HL-60/S4 treated with retinoic acid at 250 ng/mL for 4 days and 3 days (cell line): ENCODE results near the gene ANKRD50.

ENCODE experiments used
- in situ Hi-C: fragments of 300-500 bp; cut with MboI; formaldehyde crosslinking; loops from 2 replicates; pipeline ENCODE4 v1.7.0; 2022; ENCODE audit warnings: low sequenced_read_pairs

ANKRD50 gene

DNA sequence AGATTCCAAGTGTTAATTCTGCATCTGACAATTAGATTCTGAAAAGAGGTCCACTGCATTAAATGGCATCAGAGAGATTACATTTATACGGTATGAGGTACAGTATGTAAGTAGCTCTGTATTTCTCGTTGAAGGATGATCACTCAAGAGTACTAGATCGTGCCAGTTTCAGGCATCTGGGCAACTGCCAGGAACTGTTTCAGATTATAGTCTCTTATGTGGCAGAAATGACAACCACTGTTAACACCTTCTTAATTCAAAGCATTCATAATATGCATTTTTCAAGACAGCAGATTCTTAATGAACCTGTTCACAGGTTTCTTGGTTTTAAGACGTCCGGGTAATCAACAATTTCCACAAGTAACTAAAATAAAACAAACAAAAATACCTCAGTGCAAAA lies 1.6 kb downstream of the ANKRD50 start:
- in situ Hi-C loops, result no loop called here

DNA sequence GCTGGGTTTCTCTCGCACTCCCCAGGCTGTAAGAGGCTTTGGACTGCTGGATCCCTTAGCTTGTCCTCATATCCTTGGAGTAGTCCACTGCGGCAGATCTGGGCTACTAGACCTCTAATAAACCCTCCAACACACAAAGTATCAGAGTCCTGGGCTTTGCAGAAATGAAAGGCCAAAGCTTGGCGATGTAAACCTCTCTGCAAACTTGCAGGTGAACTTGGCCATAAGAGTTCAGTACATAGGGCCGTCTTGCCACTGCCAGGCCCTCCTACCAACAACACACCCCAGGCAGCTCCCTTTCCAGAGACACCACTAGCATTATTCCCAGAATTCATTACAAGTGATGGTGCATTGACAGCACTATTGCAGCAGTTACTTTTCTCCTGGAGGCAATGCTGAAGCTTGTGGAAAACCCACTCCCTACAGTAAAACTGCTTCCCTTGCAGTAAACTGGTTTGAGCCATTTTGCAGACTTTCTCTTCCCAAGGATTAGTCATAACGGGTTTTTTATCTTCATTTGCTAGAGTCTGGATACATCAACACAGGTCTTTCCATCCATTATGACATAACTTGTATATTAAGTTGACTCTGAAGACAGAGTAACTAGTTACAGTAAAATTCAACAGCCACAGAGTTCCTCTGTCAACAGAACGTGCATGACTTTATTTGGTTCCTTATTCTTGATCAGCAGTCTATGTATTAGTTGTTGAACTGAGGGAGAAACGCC lies 2.4 kb downstream of the ANKRD50 start:
- in situ Hi-C loops, result no loop called here

DNA sequence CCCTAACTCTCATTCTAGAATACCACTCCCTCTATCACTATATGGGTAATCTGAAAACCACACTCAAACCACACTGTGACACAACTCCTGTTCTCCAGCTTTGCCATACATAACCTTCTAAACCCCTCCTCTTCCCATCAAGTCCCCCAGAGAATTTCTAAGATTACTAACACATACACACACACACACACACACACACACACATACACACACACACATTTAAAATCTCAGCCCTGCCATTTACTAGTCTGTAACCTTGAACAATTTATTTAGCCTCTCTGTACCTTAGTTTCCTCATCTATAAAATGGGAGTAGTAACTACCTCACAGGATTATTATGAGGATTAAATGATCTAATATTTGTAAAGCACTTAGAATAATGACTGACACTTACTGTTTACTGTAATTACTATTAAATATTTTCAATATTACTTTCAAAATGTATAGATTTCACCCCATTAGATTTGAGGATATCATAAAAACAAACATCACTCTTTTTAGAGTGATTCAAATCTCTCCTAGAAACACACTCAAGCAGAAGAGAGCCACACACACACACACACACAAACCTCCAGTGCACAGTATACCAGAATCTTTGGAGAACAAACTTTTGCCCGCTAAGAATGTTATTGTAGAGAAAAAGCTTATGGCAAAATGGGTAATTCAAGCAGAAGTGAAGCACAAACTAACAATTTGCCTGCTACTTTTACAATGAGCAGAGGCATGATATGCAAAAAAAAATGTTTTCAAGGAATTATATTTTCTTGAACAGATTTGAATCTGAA lies 3.8 kb downstream of the ANKRD50 start:
- in situ Hi-C loops, result no loop called here

DNA sequence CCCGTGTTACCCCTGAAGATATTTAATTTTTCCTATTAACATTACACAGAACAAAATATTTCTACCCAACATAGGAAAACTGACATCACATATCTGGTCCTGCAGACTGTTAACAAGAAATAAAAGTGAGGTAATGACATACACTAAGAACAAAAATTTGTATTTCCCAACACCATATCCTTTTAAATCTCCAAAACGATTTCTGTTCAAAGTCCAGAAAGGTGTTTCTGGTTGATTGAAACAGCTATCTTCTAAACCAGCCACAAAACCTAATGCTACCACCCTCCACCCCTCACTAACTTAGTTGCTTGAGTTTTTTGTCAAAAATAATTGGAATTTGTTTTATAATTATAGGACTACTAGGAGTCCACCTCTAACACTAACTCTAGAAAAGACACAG lies 7.1 kb downstream of the ANKRD50 start:
- in situ Hi-C loops, result no loop called here

DNA sequence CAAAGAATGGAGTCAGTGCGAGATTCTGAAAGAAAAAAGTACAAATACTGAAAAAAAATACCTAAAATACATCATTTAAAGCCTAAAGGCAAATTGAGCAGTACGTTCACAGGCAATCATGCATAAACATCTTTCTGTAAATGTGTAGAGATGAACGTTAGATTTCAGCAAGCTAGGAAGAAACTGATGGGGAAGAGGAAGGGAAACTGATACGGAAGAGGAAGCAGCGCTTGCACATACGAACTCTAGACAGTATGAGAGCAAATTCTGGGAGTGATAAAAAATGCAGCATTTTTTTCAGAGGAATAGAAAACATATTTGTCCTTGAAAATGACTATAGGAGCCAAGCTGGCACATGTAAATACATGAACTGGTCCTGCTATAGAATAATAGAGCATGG lies 9.4 kb downstream of the ANKRD50 start:
- in situ Hi-C loops, result no loop called here

DNA sequence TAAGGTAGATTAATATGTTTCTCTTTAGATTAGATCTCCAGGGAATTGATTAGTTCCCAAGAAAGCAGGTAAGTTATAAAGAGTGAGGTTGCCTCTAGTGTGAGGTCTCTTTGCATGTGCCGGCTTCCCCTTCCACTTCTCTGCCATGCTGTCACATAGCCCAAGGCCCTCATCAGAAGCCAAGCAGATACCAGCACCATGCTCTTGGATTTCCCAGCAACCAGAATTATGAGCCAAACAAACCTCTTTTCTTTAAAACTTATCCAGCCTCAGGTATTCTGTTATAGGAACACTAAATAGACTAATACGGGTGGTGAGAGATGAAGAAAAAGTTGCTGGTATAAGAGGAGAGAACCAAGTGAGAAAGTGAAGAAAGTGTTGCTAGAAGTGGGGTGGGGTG lies 15.1 kb downstream of the ANKRD50 start:
- in situ Hi-C loops, result no loop called here

DNA sequence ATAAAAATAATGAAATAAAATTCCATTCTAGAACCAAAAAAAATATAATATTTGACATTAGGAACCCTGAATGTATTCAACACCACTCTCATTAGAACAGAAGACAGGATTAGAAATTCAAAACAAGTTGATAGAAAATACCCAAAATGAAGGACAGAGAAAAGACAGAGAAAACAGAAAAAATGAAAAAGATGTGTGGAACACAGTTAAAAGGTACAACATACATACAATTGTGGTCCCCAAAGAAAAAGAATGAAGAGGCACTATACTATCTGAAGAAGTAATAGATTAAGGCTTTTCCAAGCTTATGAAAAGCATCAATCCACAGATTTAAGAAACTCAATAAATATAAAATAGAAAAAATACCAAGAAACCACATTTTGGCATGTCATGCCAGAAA lies 16.4 kb downstream of the ANKRD50 start:
- in situ Hi-C loops, result no loop called here

DNA sequence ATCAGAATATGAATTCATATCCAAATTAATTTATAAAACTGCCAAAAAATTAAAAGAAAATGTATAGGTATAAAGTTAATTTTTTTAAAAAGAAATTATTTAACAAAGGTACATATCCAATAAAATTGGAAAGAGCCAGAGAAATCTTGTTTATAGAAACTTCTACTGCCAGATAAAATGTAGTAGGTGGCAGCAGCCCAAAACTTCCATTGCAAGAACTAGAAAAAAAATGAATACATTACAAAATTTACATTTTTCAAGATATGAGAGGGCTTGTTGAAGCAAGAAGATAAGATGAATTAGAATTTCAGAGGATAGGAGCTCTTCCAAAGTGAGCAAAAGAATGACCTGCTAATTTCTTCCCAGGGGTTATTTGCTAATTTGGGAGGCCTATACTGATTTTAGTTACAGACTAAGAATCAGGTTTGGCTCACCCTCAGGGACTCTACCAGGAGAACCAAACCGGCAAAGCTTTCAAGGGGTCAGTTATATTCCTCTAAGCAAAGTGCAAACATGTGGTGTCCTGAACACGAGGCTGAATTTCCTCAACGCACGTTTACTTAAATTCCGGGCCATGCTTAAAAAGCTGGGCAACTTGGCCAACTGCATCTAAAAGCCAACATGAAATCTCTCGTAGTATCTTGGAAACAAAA lies 17.5 kb downstream of the ANKRD50 start:
- in situ Hi-C loops, result no loop called here

DNA sequence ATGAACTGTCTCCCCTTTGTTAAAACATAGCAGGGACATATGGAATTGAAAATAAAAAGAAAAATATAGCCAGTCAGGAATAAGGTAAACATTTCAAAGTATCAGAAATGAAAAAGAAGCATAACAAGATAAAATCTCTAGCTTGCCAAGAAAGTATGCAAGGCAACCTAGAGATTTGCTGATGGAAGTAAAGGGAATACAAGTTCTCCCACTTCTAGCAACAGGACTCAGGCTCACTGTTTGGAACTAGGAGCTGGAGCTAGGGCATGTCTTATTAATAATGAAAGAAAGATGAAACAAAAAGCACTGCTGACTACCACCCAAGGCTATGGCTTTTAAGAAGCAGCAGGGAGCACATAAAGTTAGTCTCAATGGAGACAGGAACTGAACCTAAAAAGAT lies 18.2 kb downstream of the ANKRD50 start:
- in situ Hi-C loops, result no loop called here

DNA sequence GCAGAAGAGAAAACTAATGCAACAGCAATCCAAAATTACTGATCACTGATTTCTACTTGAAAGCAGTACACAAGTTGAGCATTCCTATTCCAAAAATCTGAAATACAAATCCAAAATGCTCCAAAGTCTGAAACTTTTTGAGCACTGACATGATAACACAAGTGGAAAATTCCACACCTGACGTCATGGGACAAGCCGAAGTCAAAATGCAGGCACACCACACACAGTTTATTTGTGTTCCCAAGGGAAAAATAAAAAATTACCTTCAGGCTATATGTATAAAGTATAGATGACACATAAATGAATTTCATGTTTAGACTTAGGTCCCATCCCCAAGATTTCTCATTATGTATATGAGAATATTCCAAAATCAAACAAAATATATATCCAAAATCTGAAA lies 20.7 kb downstream of the ANKRD50 start:
- in situ Hi-C loops, result no loop called here

DNA sequence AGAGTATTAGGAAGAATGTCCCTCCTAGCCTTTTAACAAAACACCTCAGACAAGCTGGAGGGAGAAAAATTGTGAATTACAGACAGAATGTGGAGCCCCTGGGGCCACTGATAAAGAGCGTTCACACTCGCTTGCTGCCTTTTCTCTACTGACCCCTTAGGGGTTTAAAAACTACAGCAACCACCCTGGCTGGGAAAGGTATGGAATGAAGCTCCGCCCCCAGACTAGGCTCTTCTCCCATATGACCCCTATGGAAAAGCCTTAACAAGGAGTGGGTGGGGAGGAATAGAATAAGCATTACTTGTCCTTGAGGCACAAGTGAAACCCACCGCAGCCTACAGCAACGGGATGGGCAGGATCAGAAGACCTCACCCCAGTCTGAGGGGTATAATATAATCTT lies 26.3 kb downstream of the ANKRD50 start:
- in situ Hi-C loops, result no loop called here

DNA sequence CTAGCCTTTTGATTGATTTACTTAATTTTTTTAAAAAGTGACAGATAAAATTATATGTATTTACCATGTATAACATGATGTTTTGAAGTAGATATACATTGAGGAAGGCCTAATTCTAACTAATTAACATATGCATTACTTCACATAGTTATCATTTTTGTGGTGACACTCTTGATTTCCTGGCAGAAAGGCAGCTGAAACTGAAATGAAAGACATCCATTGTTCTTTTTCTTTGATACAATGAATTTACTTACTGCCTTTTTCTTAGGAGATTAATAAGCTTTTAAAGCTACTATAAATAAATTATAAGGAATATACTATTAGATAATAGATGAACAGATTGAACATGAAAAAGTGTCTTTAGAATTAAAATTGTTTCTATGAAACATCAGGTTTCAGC lies 26.7 kb downstream of the ANKRD50 start:
- in situ Hi-C loops, result no loop called here

DNA sequence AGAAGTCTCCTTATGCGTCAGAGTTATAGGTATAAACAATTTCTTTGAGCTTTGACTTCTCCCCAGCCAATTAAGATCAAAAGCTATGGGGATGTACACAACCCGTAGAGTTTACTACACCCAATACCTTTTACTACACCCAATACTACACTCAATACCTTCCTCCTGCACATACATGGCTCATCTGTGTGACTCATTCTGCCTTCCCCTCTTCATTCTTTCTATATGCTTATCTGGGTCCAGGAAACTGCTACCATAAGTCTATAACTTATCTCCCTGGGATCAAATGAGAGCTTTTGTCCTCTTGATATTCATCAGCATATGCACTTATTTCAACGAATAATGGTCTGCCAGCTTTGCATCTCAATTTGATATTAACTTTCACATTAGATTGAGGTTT lies 28.2 kb downstream of the ANKRD50 start:
- in situ Hi-C loops, result no loop called here

DNA sequence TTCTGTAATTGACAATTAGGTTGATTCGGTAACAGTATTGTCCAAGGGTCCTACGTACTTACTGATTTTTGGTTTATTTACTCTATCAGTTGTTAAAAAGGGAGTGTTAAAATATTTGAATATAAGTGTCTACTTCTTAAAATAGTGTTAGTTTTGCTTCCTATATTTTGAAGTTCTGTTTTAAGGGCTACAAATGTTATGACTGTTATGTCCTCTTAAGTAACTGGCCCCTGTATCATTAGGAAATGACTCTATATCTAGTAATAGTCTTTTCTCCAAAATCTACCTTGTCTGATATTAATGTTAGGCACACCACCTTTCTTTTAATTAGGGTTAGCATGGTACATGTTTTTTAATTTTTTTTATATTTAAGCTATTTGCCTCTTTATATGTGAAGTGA lies 30.1 kb downstream of the ANKRD50 start:
- in situ Hi-C loops, result no loop called here

DNA sequence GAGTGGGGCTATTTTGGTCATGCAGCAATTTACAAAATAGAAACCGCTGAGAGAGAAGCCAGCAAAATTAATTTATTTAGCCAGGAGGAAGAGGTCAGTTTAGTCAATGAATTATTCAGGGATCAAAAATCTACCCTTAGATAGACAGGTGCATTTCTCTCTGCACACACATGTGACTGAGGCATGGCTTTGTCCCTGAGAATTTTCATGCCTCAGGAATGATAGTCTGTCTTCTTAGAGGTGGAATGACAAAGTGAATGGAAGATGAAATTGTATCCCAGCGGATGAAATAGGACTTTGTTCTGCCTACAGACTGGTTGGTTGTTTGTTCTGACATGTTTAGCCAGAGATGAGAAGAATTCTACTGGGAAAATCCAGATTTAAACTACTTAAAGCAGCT lies 46.0 kb downstream of the ANKRD50 start:
- in situ Hi-C loops, result no loop called here

DNA sequence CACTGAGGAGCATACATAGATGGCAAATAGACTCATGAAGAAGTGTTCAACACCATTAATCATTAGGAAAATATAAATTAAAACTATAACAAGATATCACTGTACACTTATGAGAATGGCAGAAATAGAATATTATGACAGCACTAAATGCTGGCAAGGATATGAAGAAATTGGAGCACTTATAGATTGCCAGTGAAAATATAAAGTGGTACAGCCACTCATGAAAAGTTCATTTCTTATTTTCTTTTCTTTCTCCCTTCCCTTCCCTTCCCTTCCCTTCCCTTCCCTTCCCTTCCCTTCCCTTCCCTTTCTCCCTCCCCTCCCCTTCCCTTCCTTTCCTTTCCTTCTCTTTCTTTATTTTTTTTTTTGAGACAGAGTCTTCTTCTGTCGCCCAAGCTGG lies 53.7 kb downstream of the ANKRD50 start:
- in situ Hi-C loops, result no loop called here

DNA sequence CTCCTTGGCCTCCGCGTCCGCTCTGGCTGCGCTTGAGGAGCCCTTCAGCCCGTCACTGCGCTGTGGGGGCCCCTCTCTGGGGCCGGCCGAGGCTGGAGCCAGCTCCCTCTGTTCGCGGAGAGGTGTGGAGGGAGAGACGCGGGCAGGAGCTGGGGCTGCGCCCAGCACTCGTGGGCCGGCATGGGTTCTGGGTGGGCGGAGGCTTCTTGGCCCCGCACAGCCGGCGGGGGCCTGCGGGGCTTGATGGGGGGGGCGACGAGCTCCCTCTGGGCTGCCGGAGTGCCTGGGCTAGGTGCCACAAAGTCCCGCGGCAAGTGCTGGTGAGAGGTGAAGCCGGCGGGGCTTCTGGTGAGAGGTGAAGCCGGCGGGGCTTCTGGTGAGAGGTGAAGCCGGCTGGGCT lies 61.9 kb downstream of the ANKRD50 start:
- in situ Hi-C loops, result no loop called here

DNA sequence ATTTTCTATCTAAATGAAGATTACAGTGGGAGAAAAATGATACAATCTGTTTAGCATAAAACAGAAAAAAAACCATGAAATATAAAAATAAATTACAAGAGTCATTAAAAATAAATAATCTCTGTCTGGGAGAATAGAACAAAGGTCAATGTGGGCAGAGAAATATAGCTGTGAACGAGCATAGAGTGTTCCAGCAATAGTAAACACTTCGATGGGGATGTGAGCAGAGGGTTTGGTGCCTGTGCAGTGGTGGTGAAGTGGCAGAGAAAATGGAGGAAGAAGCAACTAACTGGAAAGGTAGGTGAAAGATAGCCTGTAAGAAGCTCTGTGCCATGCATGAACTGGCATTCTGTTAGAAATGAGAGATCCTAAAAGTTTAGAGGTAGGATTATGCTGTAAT lies 64.9 kb downstream of the ANKRD50 start:
- in situ Hi-C loops, result no loop called here

DNA sequence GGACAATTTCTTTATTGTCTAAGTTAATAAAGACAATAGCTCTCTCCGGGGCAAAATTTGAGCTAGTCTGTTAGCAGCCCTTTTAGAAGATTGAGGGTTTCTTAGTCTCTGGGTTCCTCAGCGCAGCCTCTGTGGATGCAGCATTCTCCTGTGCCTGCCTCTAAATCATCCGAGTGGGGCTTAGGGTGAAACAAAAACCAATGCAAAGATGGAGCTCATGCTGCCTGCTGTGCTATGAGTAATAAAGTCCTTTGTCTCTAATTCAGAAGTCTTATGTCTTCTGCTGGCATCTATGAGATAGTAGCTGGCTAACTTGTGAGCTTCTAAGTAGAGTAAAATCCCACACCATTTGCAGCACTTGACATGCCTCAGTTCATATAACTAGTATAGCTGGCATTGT lies 67.9 kb downstream of the ANKRD50 start:
- in situ Hi-C loops, result no loop called here

DNA sequence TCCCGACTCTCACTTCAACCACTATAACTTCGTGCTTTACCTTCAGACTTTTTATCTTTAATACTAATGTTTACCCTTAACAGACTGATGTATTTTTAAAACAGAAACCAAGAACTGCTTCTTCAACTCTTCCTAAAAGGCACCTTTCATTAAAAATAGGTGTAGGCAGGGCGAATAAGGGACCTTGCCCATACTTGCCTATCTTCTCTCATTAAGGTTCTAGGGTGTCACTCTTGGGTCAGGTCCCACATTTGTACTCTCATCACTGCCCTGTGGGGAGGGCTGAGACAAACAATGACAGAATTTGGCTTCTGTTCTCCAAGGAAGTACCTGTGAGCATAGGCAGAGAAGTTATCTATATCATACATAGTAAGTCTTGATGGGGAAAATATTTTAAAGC lies 69.7 kb downstream of the ANKRD50 start:
- in situ Hi-C loops, result no loop called here

DNA sequence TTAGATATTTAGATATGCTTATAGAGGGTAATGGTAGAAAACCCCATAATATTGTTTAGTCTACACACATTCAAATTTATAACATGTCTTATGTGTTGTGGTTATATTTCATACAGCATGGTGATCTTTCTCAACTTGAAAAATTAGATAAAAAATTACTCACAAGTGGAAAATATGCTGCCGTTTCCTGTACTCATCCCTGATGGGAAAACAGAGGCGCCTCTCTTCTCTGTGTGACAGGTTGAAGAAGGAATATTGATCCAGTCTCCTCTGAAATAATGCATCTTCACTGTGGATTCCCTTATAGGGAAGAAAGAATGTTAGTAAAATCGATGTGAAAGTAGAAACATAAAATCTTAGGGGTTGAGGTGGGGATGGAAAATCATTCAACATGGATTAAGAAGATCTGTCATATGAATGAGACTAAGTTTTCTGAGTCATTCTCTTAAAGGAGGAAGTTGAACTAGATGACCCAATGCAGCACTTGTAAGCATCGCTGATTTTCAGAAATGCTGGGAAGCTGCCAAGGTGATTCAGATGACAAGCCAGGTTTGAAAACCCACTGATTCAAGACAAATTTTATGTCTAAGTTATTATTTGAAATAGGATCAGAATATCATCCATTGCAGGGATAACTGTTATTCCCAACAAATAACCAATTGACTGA lies 70.7 kb downstream of the ANKRD50 start:
- in situ Hi-C loops, result no loop called here
